Liver (tissue), 9 donors: Measurements from ENCODE around the gene OR13A1. TPM values are rescaled to one million over a fixed set of nuclear protein-coding genes. Genes with fewer than 3 reads are reported as not detected.

Source experiments
- DNase-seq: peaks from one replicate; pipeline ENCODE4 v3.0.0-alpha.2; 2017; ENCODE audit warnings: low spot score
- H3K27ac ChIP-seq, 2 donors: one replicate each; pipeline ENCODE4 v1.7.0; 2013; ENCODE audit warnings: inconsistent platforms in 2 of 2, low read length in 2 of 2, control low read depth in 1 of 2, low read depth in 1 of 2, mild to moderate bottlenecking in 1 of 2
- H3K27me3 ChIP-seq, 4 donors: one replicate each; pipeline versions ENCODE4 v1.6.1 to v1.7.0; 2013; ENCODE audit warnings: low read length in 3 of 4, inconsistent platforms in 1 of 4, mild to moderate bottlenecking in 1 of 4, moderate library complexity in 1 of 4; ENCODE audit not compliant: control insufficient read depth in 4 of 4, insufficient read depth in 4 of 4
- H3K36me3 ChIP-seq, 4 donors: one replicate each; pipeline versions ENCODE4 v1.6.1 to v1.7.0; 2013; ENCODE audit warnings: low read length in 3 of 4, mild to moderate bottlenecking in 3 of 4, low read depth in 1 of 4, moderate library complexity in 1 of 4; ENCODE audit not compliant: control insufficient read depth in 4 of 4, insufficient read depth in 3 of 4
- H3K4me1 ChIP-seq, 4 donors: one replicate each; pipeline versions ENCODE4 v1.6.1 to v1.7.0; 2013; ENCODE audit warnings: low read length in 3 of 4, mild to moderate bottlenecking in 3 of 4, moderate library complexity in 1 of 4; ENCODE audit not compliant: control insufficient read depth in 4 of 4, insufficient read depth in 4 of 4
- H3K4me3 ChIP-seq, 3 donors: one replicate each; pipeline versions ENCODE4 v1.6.1 to v1.7.0; 2013; ENCODE audit warnings: low read length in 3 of 3, control low read depth in 1 of 3, low read depth in 1 of 3, mild to moderate bottlenecking in 1 of 3
- H3K9ac ChIP-seq, 2 donors: one replicate each; pipeline ENCODE4 v1.7.0; 2013; ENCODE audit warnings: low read length in 2 of 2, mild to moderate bottlenecking in 2 of 2, moderate library complexity in 2 of 2, control low read depth in 1 of 2, low read depth in 1 of 2
- H3K9me3 ChIP-seq, 4 donors: one replicate each; pipeline versions ENCODE4 v1.6.1 to v1.7.0; 2013; ENCODE audit warnings: low read length in 3 of 4; ENCODE audit not compliant: control insufficient read depth in 4 of 4
- ATF3 ChIP-seq: IDR thresholded peaks from 2 replicates; pipeline ENCODE4 v1.6.1; 2016; ENCODE audit warnings: antibody characterized with exemption
- CTCF ChIP-seq: fragments of 150-350 bp; IDR thresholded peaks from 2 replicates; pipeline ENCODE4 v1.5.1; 2017; ENCODE audit warnings: improper control_type of control experiment, low read depth, low read length; ENCODE audit not compliant: missing input control
- FOXA1 ChIP-seq: IDR thresholded peaks from 2 replicates; pipeline ENCODE4 v1.6.1; 2016; ENCODE audit warnings: antibody characterized with exemption
- FOXA2 ChIP-seq: IDR thresholded peaks from 2 replicates; pipeline ENCODE4 v1.6.1; 2016; ENCODE audit warnings: antibody characterized with exemption
- GABPA ChIP-seq, 2 donors: IDR thresholded peaks in 1 of 2; conservative IDR thresholded peaks in 1 of 2; 2 replicates each; pipeline ENCODE4 v1.6.1; 2016; ENCODE audit warnings: antibody characterized with exemption in 2 of 2, mild to moderate bottlenecking in 1 of 2, moderate library complexity in 1 of 2
- HNF4A ChIP-seq, 2 donors: conservative IDR thresholded peaks; 2 replicates each; pipeline ENCODE4 v1.6.1; 2016; ENCODE audit warnings: antibody characterized with exemption in 2 of 2, mild to moderate bottlenecking in 2 of 2
- HNF4G ChIP-seq: IDR thresholded peaks from 2 replicates; pipeline ENCODE4 v1.6.1; 2016; ENCODE audit warnings: antibody characterized with exemption
- JUND ChIP-seq, 2 donors: IDR thresholded peaks; 2 replicates each; pipeline ENCODE4 v1.6.1; 2016; ENCODE audit warnings: antibody characterized with exemption in 2 of 2
- MAX ChIP-seq: IDR thresholded peaks from 2 replicates; pipeline ENCODE4 v1.6.1; 2016; ENCODE audit warnings: antibody characterized with exemption
- NR2F2 ChIP-seq: IDR thresholded peaks from 2 replicates; pipeline ENCODE4 v1.6.1; 2016; ENCODE audit warnings: antibody characterized with exemption
- RAD21 ChIP-seq, 2 donors: IDR thresholded peaks; 2 replicates each; pipeline ENCODE4 v1.6.1; 2016; ENCODE audit warnings: antibody characterized with exemption in 2 of 2, mild to moderate bottlenecking in 2 of 2
- REST ChIP-seq: IDR thresholded peaks from 2 replicates; pipeline ENCODE4 v1.6.1; 2016; ENCODE audit warnings: antibody characterized with exemption, mild to moderate bottlenecking
- RXRA ChIP-seq, 2 donors: IDR thresholded peaks; 2 replicates each; pipeline ENCODE4 v1.6.1; 2017 to 2018; ENCODE audit warnings: antibody characterized with exemption in 2 of 2, mild to moderate bottlenecking in 1 of 2
- SP1 ChIP-seq: IDR thresholded peaks from 2 replicates; pipeline ENCODE4 v1.6.1; 2018; ENCODE audit warnings: antibody characterized with exemption, mild to moderate bottlenecking
- TAF1 ChIP-seq: conservative IDR thresholded peaks from 2 replicates; pipeline ENCODE4 v1.6.1; 2016; ENCODE audit warnings: antibody characterized with exemption, mild to moderate bottlenecking
- YY1 ChIP-seq: IDR thresholded peaks from 2 replicates; pipeline ENCODE4 v1.6.1; 2016; ENCODE audit warnings: antibody characterized with exemption, mild to moderate bottlenecking
- ZBTB33 ChIP-seq: IDR thresholded peaks from 2 replicates; pipeline ENCODE4 v1.6.1; 2016; ENCODE audit warnings: antibody characterized with exemption
- WGBS: extraction: QIAGEN DNeasy Blood & Tissue Kit; methylation state at CpG from one replicate; pipeline ENCODE4 v1.1.7; 2013; 5-methylcytosine and 5-hydroxymethylcytosine counted together
- polyA plus RNA-seq, 2 donors: library from polyadenylated mRNA; stranded (reverse) in 1 of 2; unstranded in 1 of 2; fragments of 200-250 nt in 1 of 2; fragments of >200 nt in 1 of 2; fragmentation: Nextera tagmentation in 1 of 2; extraction: Ambion mirVana in 1 of 2; gene quantifications; one replicate each; pipeline versions ENCODE4 v1.2.1 to v1.2.3, GENCODE V29; 2013 to 2015
- total RNA-seq, 2 donors: library from RNA; depleted of rRNA; stranded (reverse); fragments of >200 nt; gene quantifications; one replicate each; pipeline ENCODE4 v1.2.3, GENCODE V29; 2014
- donor health status: healthy.
- donor health status: healthy.
- donor health status: healthy.
- donor health status: healthy.
- donor health status: healthy.

The OR13A1 gene
- total and polyA plus RNA-seq, 4 donors = under 0.01 to 0.05 TPM; not detected in 2

- TF ChIP-seq HNF4G = no peak
- TF ChIP-seq MAX = no peak
- TF ChIP-seq JUND (IDR thresholded peaks at IDR 0.05) = no peak
- no peak for TF ChIP-seq REST
- TF ChIP-seq NR2F2 = no peak
- TF ChIP-seq ATF3 = no peak
- TF ChIP-seq RXRA (IDR thresholded peaks at IDR 0.05) = no peak
- no peak for TF ChIP-seq CTCF
- no peak for TF ChIP-seq HNF4A (conservative IDR thresholded peaks at IDR 0.05)
- TF ChIP-seq SP1 = no peak
- no peak for TF ChIP-seq YY1
- TF ChIP-seq ZBTB33 = no peak
- no peak for TF ChIP-seq GABPA (IDR thresholded peaks at IDR 0.05 in 1 of 2, conservative IDR thresholded peaks at IDR 0.05 in 1 of 2)
- TF ChIP-seq RAD21 (IDR thresholded peaks at IDR 0.05) = no peak
- TF ChIP-seq TAF1 = no peak
- no peak for TF ChIP-seq FOXA2
- no peak for TF ChIP-seq FOXA1
- Histone ChIP-seq H3K27ac (no peak overlapping the region), H3K9me3 (no peaks in the 10 kb centered on the region), H3K4me1 (no peaks in the 10 kb centered on the region), H3K4me3 (no peak overlapping the region), H3K9ac (no peak overlapping the region), H3K36me3 (no peaks in the 10 kb centered on the region), H3K27me3 (no peaks in the 10 kb centered on the region)
- no peak for DNase-seq
- 60% methylated on average over 2 of the region's 2 CpGs for WGBS
Observed at GRCh38 chr10:45253183-45253914, 62.1 kb downstream of the OR13A1 start.

Other genes with a start within 250 kb of the OR13A1 start
- 10 to 100 TPM; 11.2 to 16.9 TPM for gene ALOX5, start 58.6 kb upstream of the OR13A1 start, total RNA-seq
- gene ALOX5, start 58.6 kb upstream of the OR13A1 start, polyA plus RNA-seq = 1 to 10 TPM; 2.9 to 5.6 TPM